Measurements from ENCODE around the gene DLG2.

DNA sequence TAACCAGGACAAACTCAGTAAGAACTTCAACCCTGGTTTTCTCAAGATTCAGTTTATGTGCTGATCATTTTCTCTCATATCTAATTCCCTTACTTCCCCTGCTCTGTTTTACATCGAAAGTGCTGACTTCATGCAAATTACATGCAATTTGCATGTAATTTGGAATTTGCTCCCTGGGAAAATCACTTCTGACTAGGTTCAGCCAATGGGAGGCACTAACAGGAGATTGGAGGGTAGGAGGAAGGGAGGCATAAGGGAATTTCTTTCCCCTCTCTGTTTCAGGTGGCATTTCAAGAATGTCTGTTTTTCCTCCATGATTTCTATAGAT lies 1977.7 kb downstream of the DLG2 start:
- TF ChIP-seq CTCF (IDR thresholded peaks at IDR 0.05; ENCODE audit: low read depth, low read length, poor library complexity, severe bottlenecking) (no peak), EZH2phosphoT487 (IDR thresholded peaks at IDR 0.05; ENCODE audit: borderline replicate concordance, low read length) (no peak)

All from DOHH2 (cell line).